Keratinocyte (primary cell): ENCODE results near the gene RAP1GAP2.

ENCODE experiments used
- EZH2 ChIP-seq: IDR thresholded peaks from one replicate; pipeline ENCODE4 v1.6.1; 2012; ENCODE audit warnings: inconsistent platforms, mild to moderate bottlenecking, low read length, moderate library complexity
- TF ChIP-seq, protein P1 (sequence below), 3 experiments: IDR thresholded peaks in 1 of 3; conservative IDR thresholded peaks in 1 of 3; optimal IDR thresholded peaks in 1 of 3; 2 replicates in 2 of 3; 3 replicates in 1 of 3; pipeline versions ENCODE3 to v1.5.1; 2011; ENCODE audit warnings: low read length in 3 of 3, mild to moderate bottlenecking in 3 of 3, moderate library complexity in 2 of 3, control low read depth in 1 of 3, inconsistent platforms in 1 of 3; ENCODE audit not compliant: insufficient read depth in 2 of 3; ENCODE audit errors: extremely low read depth in 1 of 3

DNA sequence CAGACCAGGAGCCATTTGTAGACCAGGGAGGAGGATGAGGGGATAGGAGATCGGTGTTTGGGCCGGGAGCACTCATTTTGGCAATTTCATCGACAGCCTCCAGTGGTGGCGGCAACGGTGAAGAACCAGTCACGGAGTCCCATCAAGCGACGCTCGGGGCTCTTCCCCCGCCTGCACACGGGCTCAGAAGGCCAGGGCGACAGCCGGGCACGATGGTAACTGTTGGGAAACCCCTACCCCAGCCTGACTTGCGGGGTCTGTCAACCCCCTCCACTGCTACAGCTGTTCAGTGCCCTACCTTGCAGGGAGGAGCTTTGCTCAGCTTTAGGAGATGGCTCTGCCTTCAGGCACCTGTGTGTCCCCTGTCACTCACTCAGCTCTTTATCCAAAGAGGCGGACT lies 224.1 kb downstream of the RAP1GAP2 start:
- TF ChIP-seq, protein P1, sequence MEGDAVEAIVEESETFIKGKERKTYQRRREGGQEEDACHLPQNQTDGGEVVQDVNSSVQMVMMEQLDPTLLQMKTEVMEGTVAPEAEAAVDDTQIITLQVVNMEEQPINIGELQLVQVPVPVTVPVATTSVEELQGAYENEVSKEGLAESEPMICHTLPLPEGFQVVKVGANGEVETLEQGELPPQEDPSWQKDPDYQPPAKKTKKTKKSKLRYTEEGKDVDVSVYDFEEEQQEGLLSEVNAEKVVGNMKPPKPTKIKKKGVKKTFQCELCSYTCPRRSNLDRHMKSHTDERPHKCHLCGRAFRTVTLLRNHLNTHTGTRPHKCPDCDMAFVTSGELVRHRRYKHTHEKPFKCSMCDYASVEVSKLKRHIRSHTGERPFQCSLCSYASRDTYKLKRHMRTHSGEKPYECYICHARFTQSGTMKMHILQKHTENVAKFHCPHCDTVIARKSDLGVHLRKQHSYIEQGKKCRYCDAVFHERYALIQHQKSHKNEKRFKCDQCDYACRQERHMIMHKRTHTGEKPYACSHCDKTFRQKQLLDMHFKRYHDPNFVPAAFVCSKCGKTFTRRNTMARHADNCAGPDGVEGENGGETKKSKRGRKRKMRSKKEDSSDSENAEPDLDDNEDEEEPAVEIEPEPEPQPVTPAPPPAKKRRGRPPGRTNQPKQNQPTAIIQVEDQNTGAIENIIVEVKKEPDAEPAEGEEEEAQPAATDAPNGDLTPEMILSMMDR (optimal IDR thresholded peaks at IDR 0.05 in 1 of 3, IDR thresholded peaks at IDR 0.05 in 1 of 3, conservative IDR thresholded peaks at IDR 0.05 in 1 of 3; ENCODE audit: extremely low read depth in 1 of 3, insufficient read depth in 2 of 3, low read length in 3 of 3): no peak
- TF ChIP-seq EZH2: no peak
